B cell (primary cell): Measurements from ENCODE around the gene CERK. TPM values are rescaled to one million over a fixed set of nuclear protein-coding genes. Genes with fewer than 3 reads are reported as not detected.

Source experiments
- ATAC-seq: fragments of 200-7000 bp; cut with Tn5 transposase; one replicate; pipeline ENCODE4 v1.10.0; 2021; ENCODE audit warnings: low read depth, mild to moderate bottlenecking, moderate number of reproducible peaks, moderate library complexity
- CTCF ChIA-PET: fragments of 350-600 bp; sonication (Branson Sonifier 250); formaldehyde crosslinking; loops from one replicate; lab custom pipeline; 2021; ENCODE audit warnings: antibody characterized with exemption, inconsistent platforms; lab: Charles Lee
- POLR2A ChIA-PET: fragments of 350-600 bp; sonication (Branson Sonifier 250); formaldehyde crosslinking; loops from one replicate; lab custom pipeline; 2021; ENCODE audit warnings: antibody characterized with exemption; lab: Charles Lee
- DNase-seq: peaks from one replicate; pipeline ENCODE4 v3.0.0; 2013
- H2AFZ ChIP-seq: 2 replicates; pipeline ENCODE4 v1.6.1; 2012; ENCODE audit warnings: mild to moderate bottlenecking, low read depth, low read length; ENCODE audit not compliant: insufficient read depth, poor library complexity, severe bottlenecking
- H3K27ac ChIP-seq, 2 donors: 1 replicate in 1 of 2; 2 replicates in 1 of 2; pipeline ENCODE4 v1.5.1; 2012 to 2013; ENCODE audit warnings: low read length in 2 of 2, mild to moderate bottlenecking in 2 of 2, moderate library complexity in 1 of 2
- H3K27me3 ChIP-seq, 4 experiments: fragments of 200-600 bp in 1 of 4; sonication (generic) in 1 of 4; replicated peaks in 1 of 4; 1 replicate in 2 of 4; 2 replicates in 2 of 4; pipeline versions ENCODE4 v1.6.1 to v1.7.0; 2013 to 2016; ENCODE audit warnings: low read length in 3 of 4, mild to moderate bottlenecking in 2 of 4, mixed read lengths in 1 of 4, moderate library complexity in 1 of 4; ENCODE audit not compliant: insufficient read depth in 4 of 4, control insufficient read depth in 3 of 4; ENCODE audit errors: control extremely low read depth in 1 of 4
- H3K36me3 ChIP-seq, 2 experiments: replicated peaks in 1 of 2; 1 replicate in 1 of 2; 2 replicates in 1 of 2; pipeline versions ENCODE4 v1.6.1 to v1.7.1; 2013; ENCODE audit warnings: low read length in 1 of 2; ENCODE audit not compliant: insufficient read depth in 2 of 2, control insufficient read depth in 1 of 2; ENCODE audit errors: control extremely low read depth in 1 of 2, extremely low read depth in 1 of 2
- H3K4me1 ChIP-seq, 2 donors: fragments of 200-600 bp in 1 of 2; sonication (generic) in 1 of 2; 1 replicate in 1 of 2; 2 replicates in 1 of 2; pipeline versions ENCODE4 v1.5.1 to v1.6.1; 2013 to 2017; ENCODE audit warnings: low read length in 2 of 2; ENCODE audit not compliant: control insufficient read depth in 2 of 2, insufficient read depth in 2 of 2
- H3K4me2 ChIP-seq: replicated peaks from 2 replicates; pipeline ENCODE3; 2012; ENCODE audit warnings: mild to moderate bottlenecking, low read depth, low read length; ENCODE audit not compliant: poor library complexity, severe bottlenecking
- H3K4me3 ChIP-seq, 5 experiments: fragments of 200-600 bp in 1 of 5; sonication (generic) in 1 of 5; 1 replicate in 3 of 5; 2 replicates in 2 of 5; pipeline versions ENCODE4 v1.5.1 to v1.7.0; 2011 to 2016; ENCODE audit warnings: low read length in 4 of 5, mild to moderate bottlenecking in 4 of 5, low read depth in 2 of 5, control low read depth in 1 of 5, moderate library complexity in 1 of 5; ENCODE audit not compliant: insufficient read depth in 1 of 5; ENCODE audit errors: control extremely low read depth in 1 of 5, extremely low read depth in 1 of 5
- H3K79me2 ChIP-seq: fragments of 200-600 bp; sonication (generic); one replicate; pipeline ENCODE4 v1.6.0; 2016; ENCODE audit warnings: low read length; ENCODE audit not compliant: control insufficient read depth, insufficient read depth
- H3K9ac ChIP-seq: fragments of 200-600 bp; sonication (generic); 2 replicates; pipeline ENCODE4 v1.6.1; 2017; ENCODE audit warnings: mild to moderate bottlenecking, low read length, moderate library complexity
- H3K9me3 ChIP-seq, 3 donors: one replicate each; pipeline versions ENCODE4 v1.6.1 to v1.7.1; 2013; ENCODE audit warnings: low read length in 2 of 3; ENCODE audit not compliant: control insufficient read depth in 2 of 3, insufficient read depth in 1 of 3; ENCODE audit errors: control extremely low read depth in 1 of 3
- H4K20me1 ChIP-seq: 2 replicates; pipeline ENCODE4 v1.6.0; 2012; ENCODE audit warnings: mild to moderate bottlenecking, low read length; ENCODE audit not compliant: insufficient read depth, control insufficient read depth, poor library complexity, severe bottlenecking
- H3K27ac Mint-ChIP-seq: one replicate; pipeline ENCODE4 v1.8.0; 2021; ENCODE audit warnings: mixed read lengths
- H3K27me3 Mint-ChIP-seq: one replicate; pipeline ENCODE4 v1.8.0; 2021; ENCODE audit warnings: mixed read lengths
- H3K4me1 Mint-ChIP-seq: one replicate; pipeline ENCODE4 v1.8.0; 2021; ENCODE audit warnings: mixed read lengths
- H3K4me3 Mint-ChIP-seq: one replicate; pipeline ENCODE4 v1.8.0; 2021; ENCODE audit warnings: mixed read lengths
- H3K9me3 Mint-ChIP-seq: one replicate; pipeline ENCODE4 v1.8.0; 2022; ENCODE audit warnings: mixed read lengths; ENCODE audit not compliant: insufficient read depth
- EZH2 ChIP-seq: IDR thresholded peaks from 2 replicates; pipeline ENCODE4 v1.6.1; 2012; ENCODE audit warnings: borderline replicate concordance, low read depth, mild to moderate bottlenecking, moderate library complexity, low read length; ENCODE audit not compliant: insufficient read depth, poor library complexity, severe bottlenecking
- WGBS: methylation state at CpG from one replicate; pipeline ENCODE4 v1.1.5; 2013; ENCODE audit warnings: missing lambda C conversion rate; ENCODE audit not compliant: insufficient coverage; 5-methylcytosine and 5-hydroxymethylcytosine counted together
- intact Hi-C: fragments of 100-400 bp; cut with micrococcal nuclease; formaldehyde crosslinking; loops from one replicate; pipeline ENCODE4 v1.10.0; 2022
- polyA plus RNA-seq: library from polyadenylated mRNA; depleted of rRNA; stranded (reverse); fragments of >200 nt; gene quantifications from 2 replicates; pipeline ENCODE4 v1.2.3, GENCODE V29; 2012
- total RNA-seq, 2 donors: library from RNA; stranded (reverse); fragments of 120-200 nt in 1 of 2; gene quantifications; 1 replicate in 1 of 2; 2 replicates in 1 of 2; pipeline versions ENCODE4 v1.2.3 to v1.2.4, GENCODE V29; 2013 to 2022
- TF ChIP-seq, protein P1 (sequence below): fragments of 200-600 bp; IDR thresholded peaks from one replicate; pipeline ENCODE4 v1.8.0; 2022; ENCODE audit warnings: antibody characterized with exemption, mild to moderate bottlenecking

CERK gene
- total and polyA plus RNA-seq, 2 donors (not counting 1 experiment from before 2014, with no cell fraction given): 23.2 to 48.3 TPM

DNA sequence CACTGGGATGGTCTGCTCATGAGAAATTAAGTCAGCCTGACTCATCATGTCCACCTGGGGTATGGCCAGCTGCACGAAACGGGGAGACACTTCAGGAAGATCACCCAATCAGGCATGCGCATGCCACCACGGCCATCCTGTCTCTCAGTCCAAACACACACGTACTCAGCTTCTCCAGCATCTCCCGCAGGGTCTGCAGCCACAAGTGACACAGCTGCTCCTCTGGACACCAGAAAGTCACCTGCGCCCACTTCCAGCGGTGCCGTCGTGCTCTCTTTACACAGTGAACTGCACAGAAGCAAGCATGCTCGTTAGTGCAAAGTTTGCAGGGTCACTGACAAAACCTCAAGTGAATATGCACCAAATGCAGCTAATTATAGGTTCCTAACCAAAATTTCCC, 18.1 kb downstream of the CERK start:
- H3K27me3 ChIP-seq: no peaks in the 10 kb centered on the region
- ChIA-PET POLR2A (no interaction called here), CTCF (interaction anchor here (1.1 kb wide), 1 partner anchor 157 kb away, joined by 4 read pairs; no protein-coding TSS in a partner anchor)
- no peaks in the 10 kb centered on the region for H3K9me3 Mint-ChIP-seq
- no peaks in the 10 kb centered on the region for H3K9me3 ChIP-seq
- no peaks in the 10 kb centered on the region for H3K27me3 Mint-ChIP-seq
- no peak for ATAC-seq
- TF ChIP-seq, protein P1, sequence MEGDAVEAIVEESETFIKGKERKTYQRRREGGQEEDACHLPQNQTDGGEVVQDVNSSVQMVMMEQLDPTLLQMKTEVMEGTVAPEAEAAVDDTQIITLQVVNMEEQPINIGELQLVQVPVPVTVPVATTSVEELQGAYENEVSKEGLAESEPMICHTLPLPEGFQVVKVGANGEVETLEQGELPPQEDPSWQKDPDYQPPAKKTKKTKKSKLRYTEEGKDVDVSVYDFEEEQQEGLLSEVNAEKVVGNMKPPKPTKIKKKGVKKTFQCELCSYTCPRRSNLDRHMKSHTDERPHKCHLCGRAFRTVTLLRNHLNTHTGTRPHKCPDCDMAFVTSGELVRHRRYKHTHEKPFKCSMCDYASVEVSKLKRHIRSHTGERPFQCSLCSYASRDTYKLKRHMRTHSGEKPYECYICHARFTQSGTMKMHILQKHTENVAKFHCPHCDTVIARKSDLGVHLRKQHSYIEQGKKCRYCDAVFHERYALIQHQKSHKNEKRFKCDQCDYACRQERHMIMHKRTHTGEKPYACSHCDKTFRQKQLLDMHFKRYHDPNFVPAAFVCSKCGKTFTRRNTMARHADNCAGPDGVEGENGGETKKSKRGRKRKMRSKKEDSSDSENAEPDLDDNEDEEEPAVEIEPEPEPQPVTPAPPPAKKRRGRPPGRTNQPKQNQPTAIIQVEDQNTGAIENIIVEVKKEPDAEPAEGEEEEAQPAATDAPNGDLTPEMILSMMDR: no peak
- TF ChIP-seq EZH2: no peak
- no peak overlapping the region for H2AFZ ChIP-seq
- H3K4me2 ChIP-seq: no peak overlapping the region
- no peak overlapping the region for H3K27ac Mint-ChIP-seq
- no peak overlapping the region for H3K4me3 ChIP-seq
- 92% methylated on average over 11 of the region's 11 CpGs for WGBS
- H3K79me2 ChIP-seq: peaks cover 37% of the 10 kb centered on the region
- no peaks in the 10 kb centered on the region for H3K4me1 Mint-ChIP-seq
- no peak overlapping the region for H3K27ac ChIP-seq
- H3K4me1 ChIP-seq: no peaks in the 10 kb centered on the region
- no peak for DNase-seq
- intact Hi-C loops: no loop called here
- H4K20me1 ChIP-seq: peaks cover 48% of the 10 kb centered on the region
- peaks cover 6 to 45% of the 10 kb centered on the region in 2 experiments for H3K36me3 ChIP-seq
- H3K4me3 Mint-ChIP-seq: no peak overlapping the region
- no peak overlapping the region for H3K9ac ChIP-seq

DNA sequence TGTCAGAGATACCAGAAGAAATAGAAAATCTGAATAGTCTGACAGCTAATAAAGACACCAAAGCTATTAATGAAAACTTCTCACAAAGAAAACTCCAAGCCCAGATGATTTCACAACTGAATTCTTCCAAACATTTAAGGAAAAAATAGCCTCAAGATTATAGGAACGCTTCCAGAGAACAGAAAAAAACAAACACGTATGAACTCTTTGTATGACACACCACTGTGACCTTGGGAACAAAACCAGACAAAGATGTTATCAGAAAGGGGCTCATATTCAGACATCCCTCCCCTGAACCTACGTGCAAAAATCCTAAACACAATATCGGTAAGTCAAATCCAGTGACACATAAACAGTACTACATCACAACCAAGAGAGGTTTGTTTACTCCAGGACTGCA, 23.5 kb downstream of the CERK start:
- CTCF ChIA-PET: no interaction called here
- Mint-ChIP-seq H3K27me3 (no peaks in the 10 kb centered on the region), H3K9me3 (no peaks in the 10 kb centered on the region), H3K27ac (no peak overlapping the region), H3K4me3 (no peak overlapping the region), H3K4me1 (no peaks in the 10 kb centered on the region)
- DNase-seq: no peak
- Histone ChIP-seq H3K79me2 (peaks cover 17% of the 10 kb centered on the region), H3K36me3 (peaks cover 15 to 60% of the 10 kb centered on the region in 2 experiments), H4K20me1 (peaks cover 23% of the 10 kb centered on the region), H3K27ac (no peak overlapping the region), H3K4me1 (no peaks in the 10 kb centered on the region), H3K4me3 (no peak overlapping the region), H3K4me2 (no peak overlapping the region), H3K9me3 (no peaks in the 10 kb centered on the region), H3K9ac (no peak overlapping the region), H3K27me3 (no peaks in the 10 kb centered on the region), H2AFZ (no peak overlapping the region)
- POLR2A ChIA-PET: no interaction called here
- intact Hi-C loops: no loop called here
- ATAC-seq: no peak
- TF ChIP-seq, protein P1: no peak
- no peak for TF ChIP-seq EZH2
- 100% methylated on average over 3 of the region's 4 CpGs for WGBS
